GM23248 (cell line): ENCODE data around the gene PRAMEF13.
"Not testable (repeated sequence)": the region's sequence is repeated elsewhere in the genome, so short reads cannot be mapped to it uniquely, and the experiment has no call there.

Experiments used
- EZH2 ChIP-seq: fragments of 200-600 bp; sonication (generic); IDR thresholded peaks from 2 replicates; pipeline ENCODE4 v1.6.1; 2018; ENCODE audit warnings: antibody characterized with exemption, mild to moderate bottlenecking; ENCODE audit not compliant: insufficient read depth, poor library complexity, severe bottlenecking
- EZH2phosphoT487 ChIP-seq: fragments of 200-600 bp; sonication (generic); IDR thresholded peaks from 2 replicates; pipeline ENCODE4 v1.6.1; 2018; ENCODE audit warnings: antibody characterized with exemption, moderate library complexity, mild to moderate bottlenecking, low read depth; ENCODE audit not compliant: insufficient read depth

DNA sequence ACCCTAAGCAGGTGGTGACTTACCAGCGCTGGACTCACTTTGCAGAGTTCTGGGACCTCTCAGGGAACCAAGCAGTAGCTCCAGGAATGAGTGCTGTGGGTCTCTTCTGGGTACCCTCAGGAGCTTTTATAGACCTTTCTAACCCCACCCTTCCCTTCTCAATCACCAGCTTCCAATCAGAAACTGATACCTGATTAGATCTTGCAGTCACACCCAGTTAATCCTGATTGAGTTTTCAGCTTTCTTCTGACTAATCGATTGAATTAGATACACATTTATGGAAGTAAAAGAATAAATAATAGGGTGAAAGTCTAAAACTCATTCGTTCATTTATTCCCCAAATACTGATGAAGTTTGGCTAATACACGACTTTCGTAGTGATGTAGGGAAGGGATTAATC, at the start of gene PRAMEF13:
- not testable (repeated sequence) for TF ChIP-seq EZH2, EZH2phosphoT487
